GM19035 (cell line): Measurements from ENCODE around the gene EDN2.

Experiments
- ATAC-seq: cut with Tn5 transposase; IDR thresholded peaks from one replicate; pipeline ENCODE4 v1.9.1; 2021; ENCODE audit not compliant: unreplicated experiment

The EDN2 gene

DNA sequence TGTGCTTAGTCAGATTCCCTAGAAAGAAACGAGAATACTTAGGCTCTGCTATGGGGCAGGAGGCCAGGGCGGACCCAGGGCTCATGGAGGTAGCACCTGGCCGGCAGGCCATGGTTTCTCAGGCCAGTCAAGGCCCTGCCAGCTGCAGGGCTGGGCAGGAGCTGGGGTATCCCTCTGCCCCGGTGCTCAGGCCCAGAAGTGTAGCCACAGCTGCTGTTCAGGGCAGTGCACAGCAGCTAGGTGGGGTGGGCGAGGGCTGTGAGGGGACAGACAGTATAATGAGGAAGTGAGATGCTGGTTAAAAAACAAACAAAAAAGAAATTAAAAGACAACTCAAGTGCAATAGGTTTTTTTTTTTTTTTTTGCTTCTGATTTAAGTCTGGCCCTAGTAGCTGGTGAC lies 34.0 kb upstream of the EDN2 start:
- ATAC-seq = no peak

DNA sequence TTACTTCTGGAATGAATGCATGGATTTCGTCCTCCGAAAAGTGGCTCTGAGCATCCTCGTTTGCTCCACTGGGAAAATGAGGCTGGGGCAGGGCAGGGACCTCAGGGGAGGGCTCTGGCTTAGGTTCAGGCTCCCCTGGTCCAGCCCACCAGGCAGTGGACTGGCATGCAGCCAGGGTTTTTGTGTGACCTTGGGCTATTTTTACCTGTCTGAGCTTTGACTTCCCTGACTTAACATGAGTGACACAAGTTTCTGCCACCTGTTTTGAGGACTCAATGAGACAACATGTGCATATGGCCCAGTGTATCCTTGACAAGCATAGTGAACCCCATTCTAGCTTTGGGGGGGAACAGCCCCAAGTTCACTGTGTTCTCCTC lies 32.6 kb upstream of the EDN2 start:
- ATAC-seq = no peak

DNA sequence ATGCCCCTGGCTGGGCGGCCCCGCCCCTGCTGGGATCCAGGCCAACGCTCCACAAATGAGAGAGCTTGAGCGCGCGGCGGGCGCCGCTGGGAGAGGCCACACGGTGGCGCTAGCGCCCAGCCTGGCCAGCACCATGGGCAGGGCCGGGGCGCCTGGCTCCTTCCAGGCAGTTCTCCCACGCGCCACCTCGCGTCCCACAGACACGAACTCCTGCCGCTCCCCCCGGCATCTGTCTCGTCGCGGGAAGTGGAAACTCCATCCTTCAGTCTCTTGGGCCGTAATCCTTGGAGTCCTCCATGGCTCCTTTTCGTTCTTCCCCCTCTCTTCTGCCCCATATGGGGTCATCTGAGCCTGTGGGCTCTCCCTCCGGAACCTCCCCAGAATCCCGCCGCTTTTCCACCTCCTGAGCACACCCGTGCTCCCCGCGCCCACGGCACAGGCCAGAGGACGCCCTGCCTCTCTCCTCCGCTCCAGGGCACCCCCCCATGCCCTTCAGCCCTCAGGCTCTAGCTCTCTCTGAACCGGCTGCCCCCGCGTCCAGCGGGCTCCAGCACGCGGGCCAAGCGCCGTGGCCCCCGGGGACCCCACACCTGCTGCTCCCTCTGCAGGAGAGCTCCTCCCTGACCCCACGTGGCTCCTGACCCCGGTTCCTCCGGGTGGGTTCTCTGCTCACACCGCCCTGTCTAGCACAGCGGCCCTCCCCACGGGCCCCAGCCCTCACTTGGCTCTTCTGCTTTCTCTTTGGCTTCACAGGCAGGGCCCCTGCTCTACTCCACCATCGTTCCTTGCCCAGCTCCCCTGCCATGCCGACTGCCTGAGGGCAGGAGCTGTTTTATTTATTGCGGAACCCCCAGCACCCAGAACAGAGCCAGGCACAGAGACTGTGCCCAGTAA lies 31.9 kb upstream of the EDN2 start:
- no peak for ATAC-seq

DNA sequence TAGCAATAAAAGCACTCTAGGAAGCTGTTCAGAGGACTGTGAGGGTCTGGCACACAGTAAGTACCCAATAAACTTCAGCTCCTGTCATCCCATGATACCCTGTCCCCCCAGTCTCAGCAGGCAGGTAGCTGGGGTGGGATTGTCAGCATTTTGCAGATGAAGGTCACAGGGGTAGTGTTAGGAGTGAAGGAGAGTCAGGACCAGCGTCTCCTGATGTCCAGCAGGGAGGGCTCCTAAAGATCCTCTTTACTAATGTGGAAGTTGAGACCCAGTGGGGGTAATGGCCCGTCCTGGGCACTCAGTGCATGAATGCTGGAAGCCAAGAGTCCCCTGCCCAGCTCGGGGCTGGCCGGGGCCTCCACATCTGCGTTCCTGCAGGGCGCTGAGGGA lies 31.3 kb upstream of the EDN2 start:
- ATAC-seq = no peak

DNA sequence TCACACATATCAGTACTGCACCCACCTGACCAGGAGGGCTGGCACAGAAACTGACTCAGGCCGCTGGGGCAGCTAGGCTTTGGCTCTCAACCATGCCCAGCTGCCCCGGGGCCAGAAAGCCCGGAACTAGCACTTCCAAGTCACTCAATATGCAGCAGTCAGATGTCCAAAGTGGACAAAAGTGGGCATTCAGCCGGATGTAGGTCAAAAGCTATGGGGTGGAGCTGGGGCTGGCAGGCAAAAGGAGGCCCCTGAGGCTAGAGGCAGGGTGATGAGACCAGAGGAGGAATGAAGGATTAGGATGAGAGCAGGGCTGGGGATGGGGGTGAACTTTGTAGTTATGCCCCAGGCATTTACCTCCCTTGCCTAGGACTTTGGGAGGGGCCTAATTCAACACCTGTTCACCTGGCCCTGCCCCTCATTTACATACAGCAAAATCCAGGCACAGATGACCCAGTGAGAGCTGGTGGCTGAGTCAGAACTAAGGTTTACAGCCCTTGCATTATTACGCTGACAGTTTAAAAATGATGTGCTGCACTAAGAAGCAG lies 30.7 kb upstream of the EDN2 start:
- ATAC-seq = no peak

DNA sequence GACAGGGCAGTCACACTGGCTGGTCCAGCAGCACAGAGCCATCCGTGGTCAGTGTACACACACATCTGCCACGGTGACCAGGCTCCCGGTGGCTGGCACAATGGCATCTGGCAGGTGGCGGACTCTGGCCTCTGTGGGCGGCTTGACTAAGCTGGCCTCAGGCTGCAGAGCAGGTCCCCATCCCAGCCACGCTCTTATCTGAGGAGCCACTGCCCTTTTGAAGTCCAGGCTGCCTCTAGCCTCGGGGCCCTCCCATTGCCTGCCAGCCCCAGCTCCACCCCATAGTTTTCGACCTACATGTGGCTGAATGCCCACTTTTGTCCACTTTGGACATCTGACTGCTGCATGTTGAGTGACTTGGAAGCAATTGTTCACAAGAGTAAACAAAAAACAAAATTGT lies 29.9 kb upstream of the EDN2 start:
- ATAC-seq = no peak

DNA sequence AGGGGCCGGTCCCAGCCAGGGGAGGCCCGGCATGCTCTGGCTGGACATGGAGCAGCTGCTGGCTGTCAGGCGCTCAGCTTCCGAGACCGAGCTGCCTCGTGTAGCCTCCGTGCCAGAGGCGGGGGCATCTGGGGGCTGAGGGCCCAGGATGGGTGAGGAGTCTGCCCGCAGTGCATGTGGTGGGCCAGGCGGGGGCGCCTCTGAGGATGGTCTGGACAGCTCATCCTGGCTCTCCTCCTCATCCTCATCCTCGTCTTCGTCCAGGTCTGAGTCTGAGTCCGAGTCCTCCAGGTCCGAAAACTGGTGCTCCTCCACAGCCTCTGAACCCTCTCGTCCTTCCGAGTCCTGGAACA lies 28.9 kb upstream of the EDN2 start:
- no peak for ATAC-seq

DNA sequence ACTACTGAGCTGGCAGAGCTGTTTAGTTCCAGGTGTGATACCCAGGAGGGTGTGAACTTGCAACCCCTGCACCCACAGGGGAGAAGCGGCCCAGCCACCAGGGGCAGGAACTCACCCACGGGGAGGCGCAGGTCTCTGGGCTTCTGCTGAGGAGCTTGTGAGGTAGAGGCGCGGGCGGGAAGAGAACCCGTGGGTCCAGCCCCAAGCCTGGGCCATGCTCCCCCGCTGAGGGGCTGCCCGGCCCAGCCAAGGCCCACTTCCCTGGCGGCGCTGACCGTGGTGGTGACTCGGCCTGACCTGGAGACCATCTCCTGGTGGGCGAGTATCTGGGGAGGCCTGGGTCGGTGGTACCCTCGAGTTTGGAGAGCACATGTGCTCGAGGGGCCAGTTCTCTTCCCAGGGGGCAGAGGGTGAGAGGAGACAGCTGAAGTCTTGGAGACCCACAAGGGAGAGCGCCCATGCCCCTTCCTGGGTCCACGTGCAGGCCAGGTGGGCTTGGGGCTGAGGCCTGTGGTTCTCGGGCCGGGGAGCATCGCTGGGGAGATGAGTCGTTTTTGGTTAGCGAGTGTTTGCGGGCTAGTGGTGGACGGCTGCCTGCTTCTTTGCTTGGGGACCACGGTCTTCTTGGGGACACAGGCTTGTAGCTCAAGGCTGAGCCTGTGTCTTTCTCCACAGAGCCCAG lies 28.4 kb upstream of the EDN2 start:
- ATAC-seq = no peak

DNA sequence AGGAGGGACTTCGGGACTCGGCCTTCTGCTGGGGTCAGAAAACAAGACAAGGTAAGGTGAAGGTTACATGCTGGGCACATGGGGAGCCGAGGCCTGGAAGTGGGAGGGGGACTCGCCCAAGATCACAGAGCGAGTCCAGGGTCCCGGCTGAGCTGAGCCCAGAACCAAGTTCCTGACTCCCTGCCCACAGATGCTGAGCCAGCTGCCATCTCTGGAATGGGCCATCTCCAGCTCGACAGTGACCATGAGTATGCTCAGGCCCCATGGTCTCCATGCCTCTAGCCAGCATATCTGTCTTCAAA lies 26.7 kb upstream of the EDN2 start:
- ATAC-seq = no peak

DNA sequence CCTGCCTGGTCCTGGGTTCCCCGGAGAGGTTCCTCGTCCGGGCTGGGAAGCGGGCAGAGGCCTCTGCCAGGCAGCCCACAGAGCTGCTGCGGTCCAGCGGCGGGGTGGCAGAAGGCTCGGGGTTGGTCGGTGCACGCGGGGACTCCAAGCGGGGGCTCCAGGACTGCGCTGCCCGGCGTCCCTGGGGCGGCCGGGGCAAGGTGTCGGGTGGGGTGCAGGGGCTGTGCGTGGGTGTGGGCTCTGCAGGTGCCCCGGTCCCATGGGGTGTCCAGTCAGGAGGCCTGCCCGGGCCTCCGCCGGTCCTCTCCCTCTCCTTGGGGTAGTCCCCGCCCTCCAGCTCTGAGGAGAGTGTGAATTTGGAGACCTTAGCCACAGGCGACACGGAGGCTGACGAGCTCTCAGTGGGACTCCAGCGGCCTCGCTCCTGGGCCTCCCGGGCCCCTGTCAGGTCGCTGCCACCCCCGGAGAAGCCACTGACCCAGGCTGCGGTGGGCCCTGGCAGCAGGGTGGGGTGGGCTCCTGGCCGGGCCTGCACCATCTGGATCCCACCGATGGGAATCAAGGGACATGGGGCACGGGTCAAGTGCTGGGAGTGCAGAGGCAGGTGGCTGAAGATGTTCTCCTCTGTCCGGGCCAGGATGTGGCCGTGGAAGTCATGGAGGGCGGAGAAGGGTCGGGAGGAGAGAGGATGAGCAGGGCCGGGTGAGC lies 26.2 kb upstream of the EDN2 start:
- no peak for ATAC-seq

DNA sequence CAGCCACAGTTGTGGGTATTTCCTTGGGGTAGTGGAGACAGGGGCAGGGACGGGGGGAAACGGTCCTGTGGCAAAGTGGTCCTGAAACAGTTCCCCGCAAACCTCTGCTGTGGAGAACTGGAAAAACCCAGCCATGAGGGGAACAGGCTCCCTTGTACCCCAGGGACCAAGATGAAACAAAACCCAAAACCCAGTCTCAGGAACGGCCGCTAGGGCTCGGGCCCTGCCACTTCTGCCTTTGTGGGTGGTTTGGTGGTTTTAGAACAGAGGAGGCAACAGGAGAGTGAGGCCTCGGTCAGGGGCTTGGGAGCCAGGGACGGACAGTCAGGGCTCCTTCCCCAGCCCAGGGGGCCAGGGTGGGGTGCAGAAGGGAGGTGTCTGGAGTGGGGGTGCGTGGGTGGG lies 24.8 kb upstream of the EDN2 start:
- ATAC-seq = no peak

DNA sequence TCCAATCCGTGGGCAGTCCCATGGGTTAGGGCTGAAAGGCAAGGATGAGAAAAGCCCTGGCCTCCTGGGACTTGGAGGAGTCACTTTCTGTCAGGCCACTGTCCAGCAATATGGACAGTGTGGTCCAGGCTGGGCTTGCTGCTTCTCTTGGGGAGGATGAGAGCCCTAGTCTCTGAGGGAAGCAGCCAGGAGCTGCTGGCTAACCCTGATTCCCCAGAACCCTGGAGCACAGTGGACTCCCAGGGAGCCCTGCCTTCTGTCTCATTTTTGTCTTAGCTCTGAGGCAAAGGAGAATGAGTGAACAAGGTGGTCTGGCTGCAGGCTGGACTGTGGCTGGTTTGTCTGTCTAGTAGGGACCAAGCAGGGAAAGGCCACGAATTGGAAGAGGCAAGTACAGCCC lies 23.8 kb upstream of the EDN2 start:
- no peak for ATAC-seq

DNA sequence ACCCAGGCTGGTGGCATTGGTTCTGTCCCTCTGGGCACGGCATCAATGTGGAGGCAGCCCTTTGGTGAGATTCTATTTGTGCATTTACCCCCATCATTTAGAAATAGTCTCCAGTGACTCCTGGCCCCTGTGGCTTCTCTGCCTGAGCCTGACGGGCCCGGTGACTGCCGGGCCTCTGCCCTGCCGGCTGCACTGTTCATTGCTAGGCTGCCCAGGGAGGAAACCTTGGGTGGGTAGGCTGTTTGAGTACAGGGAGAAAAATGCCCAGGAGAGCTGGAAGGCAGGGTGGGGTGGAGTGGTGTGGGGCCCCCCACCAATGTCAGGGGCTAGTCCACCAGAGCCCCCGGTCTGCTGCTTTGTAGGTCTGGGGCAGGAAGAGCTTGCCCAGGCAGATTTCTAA lies 23.4 kb upstream of the EDN2 start:
- ATAC-seq = no peak

DNA sequence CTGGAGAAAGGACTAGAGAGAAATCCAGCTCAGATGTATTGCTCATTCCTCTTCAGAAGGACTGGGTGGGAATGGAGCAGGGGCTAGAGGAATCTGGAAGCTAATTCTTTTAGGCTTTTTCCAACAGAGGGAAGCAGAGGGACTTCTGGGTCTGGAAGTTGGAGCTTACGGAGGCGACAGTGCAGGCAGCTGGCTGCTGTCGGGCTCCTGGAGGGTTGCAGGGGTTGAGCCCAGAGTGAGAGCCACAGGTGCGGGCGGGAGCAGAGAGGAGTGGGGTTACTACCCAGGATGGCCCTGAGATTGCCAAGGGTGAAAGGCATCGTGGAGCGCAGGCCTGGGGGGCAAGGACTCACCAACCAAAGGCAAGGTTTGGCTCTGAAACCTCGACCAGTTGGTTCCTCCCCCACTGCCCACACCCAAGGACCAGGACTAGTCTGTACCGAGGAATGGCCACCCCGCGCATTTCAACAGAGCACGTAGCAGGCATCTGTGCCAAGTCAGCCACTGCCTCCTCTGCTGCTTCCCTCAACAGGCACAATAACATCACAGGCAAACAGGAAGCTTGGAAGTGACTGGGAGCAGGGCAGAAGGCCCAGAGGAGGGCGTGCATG lies 22.7 kb upstream of the EDN2 start:
- no peak for ATAC-seq

DNA sequence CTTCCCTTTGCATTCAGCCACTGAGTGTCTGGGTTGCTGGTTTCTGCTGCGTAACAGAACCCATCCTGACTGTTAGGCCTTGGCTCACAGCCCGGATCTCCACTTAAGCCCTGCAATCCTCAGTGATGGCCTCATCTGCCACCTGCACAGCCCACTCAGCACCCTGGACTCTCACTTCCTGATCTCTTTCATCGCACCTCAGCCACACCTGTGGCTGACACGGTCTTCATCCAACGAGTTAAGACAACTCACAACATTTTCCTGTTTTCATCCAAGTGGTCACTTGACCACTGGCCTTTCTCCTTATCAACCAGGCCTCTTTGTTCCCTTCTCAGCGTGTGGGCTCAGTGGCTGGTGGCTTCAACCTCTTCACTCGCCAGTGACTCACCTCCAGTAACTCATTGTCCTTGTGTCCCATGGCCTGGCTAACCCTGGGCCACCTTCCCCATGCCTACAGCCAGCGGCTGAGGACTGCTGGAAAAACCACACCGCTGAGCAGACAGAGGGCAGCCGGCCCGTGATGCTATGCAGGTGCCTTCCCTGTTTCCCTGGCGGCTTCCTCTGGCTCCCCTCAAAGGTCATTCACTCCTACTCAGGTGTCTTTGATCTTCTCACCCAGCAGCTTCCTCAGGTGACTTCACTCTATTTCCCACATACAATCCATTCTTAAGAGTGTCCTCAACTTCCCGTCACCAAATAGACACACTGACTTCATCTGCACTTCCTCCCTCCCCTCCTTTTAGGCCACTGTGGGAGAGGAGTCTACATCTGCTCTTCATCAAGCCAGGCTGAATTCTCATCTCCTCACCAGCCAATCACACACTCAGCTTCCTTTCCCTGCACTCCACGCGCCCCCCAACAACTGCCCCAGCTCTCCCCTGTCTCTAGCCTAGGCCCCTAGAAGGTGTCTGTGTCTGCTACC lies 19.9 kb upstream of the EDN2 start:
- no peak for ATAC-seq

DNA sequence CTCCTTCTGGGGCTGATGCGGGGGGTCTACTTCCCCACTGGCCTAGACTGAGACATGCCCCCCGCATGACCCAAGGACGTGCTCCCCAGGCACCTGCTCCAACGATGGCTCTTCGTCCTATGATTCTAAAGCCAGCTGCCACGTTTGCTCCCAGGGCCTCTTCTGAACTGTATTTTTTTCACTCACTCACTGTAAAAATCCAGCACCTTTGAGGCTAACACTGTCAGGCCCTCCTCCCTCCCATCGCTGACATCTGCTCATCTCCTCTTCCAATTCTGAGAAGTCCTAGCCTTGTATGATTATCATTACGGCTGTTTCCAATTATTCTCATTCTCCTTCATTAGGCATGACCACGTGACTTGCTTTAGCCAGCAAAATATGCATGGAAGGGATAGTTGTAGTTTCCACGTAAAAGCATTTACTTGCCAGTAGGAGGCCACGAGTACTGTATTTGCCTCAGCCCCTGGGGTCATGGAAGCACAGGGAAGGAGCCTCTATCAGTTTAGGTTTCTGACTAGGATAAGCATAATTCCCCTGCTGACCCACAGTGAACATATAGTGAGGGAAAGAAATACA lies 19.1 kb upstream of the EDN2 start:
- no peak for ATAC-seq

DNA sequence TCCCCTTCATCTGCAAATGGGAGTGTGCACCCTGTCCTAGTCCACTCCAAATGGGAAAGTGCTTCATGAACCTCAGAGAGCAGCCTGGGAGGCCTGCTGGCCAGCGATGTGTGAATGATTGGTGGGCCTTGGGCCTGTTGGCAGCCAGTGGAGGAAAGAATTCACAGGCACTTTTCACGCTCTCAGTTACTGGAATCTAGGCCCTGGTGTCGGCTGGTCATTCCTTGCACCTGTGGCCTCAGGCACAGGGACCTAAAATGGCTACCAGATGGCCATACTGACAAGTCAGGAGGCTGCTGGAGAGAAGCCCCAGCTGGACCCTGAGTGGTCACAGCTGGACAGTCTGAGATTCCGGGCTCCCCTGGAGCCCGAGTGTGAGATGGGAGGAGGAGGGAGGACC lies 18.4 kb upstream of the EDN2 start:
- no peak for ATAC-seq

DNA sequence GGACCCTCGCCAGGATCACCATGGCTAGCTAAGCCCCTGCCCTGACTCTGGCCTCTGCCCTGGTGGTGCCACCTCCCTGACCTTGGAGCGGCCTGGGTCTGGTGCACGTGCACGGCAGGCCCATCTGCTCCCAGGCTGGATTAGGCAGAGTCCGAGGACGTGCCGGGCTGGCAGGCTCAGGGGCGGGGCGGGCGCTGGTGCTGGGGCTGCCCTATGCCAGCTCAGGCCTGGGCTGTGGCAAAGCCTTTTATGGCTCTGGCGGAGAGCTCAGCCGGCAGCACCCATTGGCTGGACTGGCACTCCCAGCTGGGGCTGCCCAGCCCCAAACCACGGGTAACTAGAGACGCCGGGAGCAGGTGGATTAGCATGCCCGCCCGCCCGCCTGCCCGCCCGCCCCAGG lies 17.1 kb upstream of the EDN2 start:
- no peak for ATAC-seq

DNA sequence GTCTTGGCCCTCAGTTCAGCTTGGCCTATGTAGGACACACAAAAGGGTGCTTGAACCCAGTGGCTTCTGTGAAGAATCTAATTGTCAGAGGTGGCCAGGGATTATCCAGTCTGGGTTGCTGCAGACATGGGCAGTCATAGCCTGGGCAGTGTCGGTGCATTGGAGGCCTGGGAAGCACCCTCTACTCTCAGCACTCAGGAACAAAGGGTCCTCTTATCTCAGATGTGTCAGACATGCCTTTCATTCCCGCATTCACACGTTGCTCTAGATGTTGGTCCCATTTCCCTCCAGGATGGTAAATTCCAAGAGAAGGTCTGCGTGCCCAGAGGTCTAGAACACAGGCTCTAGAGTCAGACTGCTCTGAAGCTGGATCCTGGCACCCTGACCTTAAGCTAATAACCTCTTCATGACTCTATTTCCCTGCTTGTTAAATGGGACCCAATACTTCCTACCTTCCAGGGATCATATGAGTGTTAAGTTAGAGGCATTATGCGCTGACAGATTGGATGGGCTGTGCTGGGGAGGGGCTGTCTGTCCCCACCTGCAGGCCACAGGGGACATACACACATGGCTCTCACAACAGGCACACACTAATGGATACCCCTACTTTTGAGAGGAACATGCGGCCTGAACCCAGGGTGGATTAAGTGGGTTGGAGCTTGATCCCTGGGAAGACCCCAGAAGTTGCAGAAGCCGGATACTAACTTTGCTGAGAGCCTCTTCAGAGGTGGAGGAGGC lies 16.5 kb upstream of the EDN2 start:
- no peak for ATAC-seq

DNA sequence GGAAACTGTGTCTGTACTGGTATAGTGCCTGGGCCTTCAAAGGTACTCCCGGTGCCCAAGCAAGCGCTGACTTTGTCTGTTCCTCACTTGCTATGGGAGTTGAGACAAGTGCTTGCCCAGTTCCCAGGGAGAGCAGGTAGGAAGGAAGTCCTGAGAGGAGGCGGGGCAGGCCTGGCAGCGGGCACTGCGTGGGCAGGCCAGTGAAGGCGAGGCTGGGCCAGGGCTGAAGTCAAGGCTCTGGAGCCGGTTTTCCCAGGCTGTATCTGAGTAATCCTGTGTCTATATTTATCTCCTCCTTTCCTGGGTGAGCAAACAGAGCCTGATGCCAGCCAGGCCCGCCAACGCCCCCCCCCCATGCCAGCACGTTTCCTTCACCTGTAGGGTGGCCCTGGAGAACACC lies 15.9 kb upstream of the EDN2 start:
- no peak for ATAC-seq
